GM23338 (cell line): ENCODE data around the gene VAV3.

Experiments used
- CREB1 ChIP-seq: fragments of 250-450 bp; sonication (Bioruptor Pico); IDR thresholded peaks from 2 replicates; pipeline ENCODE4 v1.5.0; 2020; ENCODE audit warnings: low read depth, mild to moderate bottlenecking, moderate library complexity
- EZH2 ChIP-seq: fragments of 200-600 bp; sonication (generic); IDR thresholded peaks from one replicate; pipeline ENCODE4 v1.8.0; 2017; ENCODE audit warnings: antibody characterized with exemption, mild to moderate bottlenecking, low read depth; ENCODE audit not compliant: unreplicated experiment
- EZH2phosphoT487 ChIP-seq: fragments of 200-600 bp; sonication (generic); IDR thresholded peaks from one replicate; pipeline ENCODE4 v1.8.1; 2018; ENCODE audit warnings: antibody characterized with exemption; ENCODE audit not compliant: unreplicated experiment
- JUNB ChIP-seq: IDR thresholded peaks from one replicate; pipeline ENCODE4 v1.6.1; 2016; ENCODE audit warnings: antibody characterized with exemption; ENCODE audit not compliant: unreplicated experiment
- NANOG ChIP-seq: IDR thresholded peaks from 2 replicates; pipeline ENCODE4 v1.6.1; 2016; ENCODE audit warnings: antibody characterized with exemption, borderline replicate concordance
- POLR2AphosphoS5 ChIP-seq: IDR thresholded peaks from 2 replicates; pipeline ENCODE4 v1.6.1; 2016; ENCODE audit warnings: antibody characterized with exemption, low read depth
- REST ChIP-seq: IDR thresholded peaks from one replicate; pipeline ENCODE4 v1.6.1; 2018; ENCODE audit warnings: antibody characterized with exemption; ENCODE audit not compliant: unreplicated experiment
- STAT1 ChIP-seq: IDR thresholded peaks from one replicate; pipeline ENCODE4 v1.6.1; 2016; ENCODE audit warnings: antibody characterized with exemption; ENCODE audit not compliant: unreplicated experiment
- ZNF114 ChIP-seq: fragments of 250-450 bp; sonication (Bioruptor Pico); IDR thresholded peaks from 2 replicates; pipeline ENCODE4 v1.5.0; 2020; ENCODE audit warnings: mild to moderate bottlenecking, moderate library complexity
- ZNF331 ChIP-seq: fragments of 250-450 bp; sonication (Bioruptor Pico); IDR thresholded peaks from 2 replicates; pipeline ENCODE4 v1.5.0; 2020; ENCODE audit warnings: low read depth, mild to moderate bottlenecking, moderate library complexity
- ZNF462 ChIP-seq: fragments of 250-450 bp; sonication (Bioruptor Pico); IDR thresholded peaks from 2 replicates; pipeline ENCODE4 v1.5.0; 2020; ENCODE audit warnings: mild to moderate bottlenecking, moderate library complexity
- TF ChIP-seq, protein P1 (sequence below), 2 experiments: fragments of 200-600 bp in 1 of 2; sonication (generic) in 1 of 2; conservative IDR thresholded peaks; 2 replicates each; pipeline versions ENCODE4 v1.5.1 to v1.6.1; 2016 to 2017; ENCODE audit warnings: antibody characterized with exemption in 2 of 2, low read depth in 2 of 2, mild to moderate bottlenecking in 2 of 2, moderate library complexity in 1 of 2

- no peak for TF ChIP-seq POLR2AphosphoS5
- TF ChIP-seq, protein P1, sequence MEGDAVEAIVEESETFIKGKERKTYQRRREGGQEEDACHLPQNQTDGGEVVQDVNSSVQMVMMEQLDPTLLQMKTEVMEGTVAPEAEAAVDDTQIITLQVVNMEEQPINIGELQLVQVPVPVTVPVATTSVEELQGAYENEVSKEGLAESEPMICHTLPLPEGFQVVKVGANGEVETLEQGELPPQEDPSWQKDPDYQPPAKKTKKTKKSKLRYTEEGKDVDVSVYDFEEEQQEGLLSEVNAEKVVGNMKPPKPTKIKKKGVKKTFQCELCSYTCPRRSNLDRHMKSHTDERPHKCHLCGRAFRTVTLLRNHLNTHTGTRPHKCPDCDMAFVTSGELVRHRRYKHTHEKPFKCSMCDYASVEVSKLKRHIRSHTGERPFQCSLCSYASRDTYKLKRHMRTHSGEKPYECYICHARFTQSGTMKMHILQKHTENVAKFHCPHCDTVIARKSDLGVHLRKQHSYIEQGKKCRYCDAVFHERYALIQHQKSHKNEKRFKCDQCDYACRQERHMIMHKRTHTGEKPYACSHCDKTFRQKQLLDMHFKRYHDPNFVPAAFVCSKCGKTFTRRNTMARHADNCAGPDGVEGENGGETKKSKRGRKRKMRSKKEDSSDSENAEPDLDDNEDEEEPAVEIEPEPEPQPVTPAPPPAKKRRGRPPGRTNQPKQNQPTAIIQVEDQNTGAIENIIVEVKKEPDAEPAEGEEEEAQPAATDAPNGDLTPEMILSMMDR (conservative IDR thresholded peaks at IDR 0.05; ENCODE audit: low read depth in 2 of 2), result no peak
- no peak for TF ChIP-seq EZH2
- TF ChIP-seq CREB1, result no peak
- TF ChIP-seq EZH2phosphoT487, result no peak
- no peak for TF ChIP-seq REST
- TF ChIP-seq ZNF462 (CRISPR knock-in tag), result no peak
- no peak for TF ChIP-seq JUNB
- no peak for TF ChIP-seq NANOG
- no peak for TF ChIP-seq STAT1
- TF ChIP-seq ZNF331, result no peak
- no peak for TF ChIP-seq ZNF114 (CRISPR knock-in tag)
Measured at GRCh38 chr1:107695341-107695740, 269.6 kb downstream of the VAV3 start.
